ENCODE measurements around the gene HBP1.
A peak's percentile ranks its signal among the peaks of the same experiment; 100 is the strongest.

HBP1 gene

DNA sequence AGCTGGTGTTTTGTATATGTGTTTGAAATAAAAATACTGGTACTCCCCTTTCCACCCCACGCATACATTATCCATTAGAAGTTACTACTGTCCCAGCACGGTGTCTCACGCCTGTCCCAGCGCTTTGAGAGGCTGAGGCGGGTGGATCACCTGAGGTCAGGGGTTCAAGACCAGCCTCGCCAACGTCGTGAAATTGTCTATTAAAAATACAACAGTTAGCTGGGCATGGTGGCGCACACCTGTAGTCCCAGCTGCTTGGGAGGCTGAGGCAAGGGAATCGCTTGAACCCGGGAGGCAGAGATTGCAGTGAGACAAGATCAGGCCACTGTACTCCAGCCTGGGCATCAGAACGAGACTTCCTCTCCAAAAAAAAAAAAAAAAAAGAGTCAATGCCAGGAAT is 2.7 kb downstream of the HBP1 start:
- H3K4me3 ChIP-seq (ENCODE audit: low read length), result no peak overlapping the region
- DNase-seq (ENCODE audit: low read depth), result no peak
- TF ChIP-seq, protein P1, sequence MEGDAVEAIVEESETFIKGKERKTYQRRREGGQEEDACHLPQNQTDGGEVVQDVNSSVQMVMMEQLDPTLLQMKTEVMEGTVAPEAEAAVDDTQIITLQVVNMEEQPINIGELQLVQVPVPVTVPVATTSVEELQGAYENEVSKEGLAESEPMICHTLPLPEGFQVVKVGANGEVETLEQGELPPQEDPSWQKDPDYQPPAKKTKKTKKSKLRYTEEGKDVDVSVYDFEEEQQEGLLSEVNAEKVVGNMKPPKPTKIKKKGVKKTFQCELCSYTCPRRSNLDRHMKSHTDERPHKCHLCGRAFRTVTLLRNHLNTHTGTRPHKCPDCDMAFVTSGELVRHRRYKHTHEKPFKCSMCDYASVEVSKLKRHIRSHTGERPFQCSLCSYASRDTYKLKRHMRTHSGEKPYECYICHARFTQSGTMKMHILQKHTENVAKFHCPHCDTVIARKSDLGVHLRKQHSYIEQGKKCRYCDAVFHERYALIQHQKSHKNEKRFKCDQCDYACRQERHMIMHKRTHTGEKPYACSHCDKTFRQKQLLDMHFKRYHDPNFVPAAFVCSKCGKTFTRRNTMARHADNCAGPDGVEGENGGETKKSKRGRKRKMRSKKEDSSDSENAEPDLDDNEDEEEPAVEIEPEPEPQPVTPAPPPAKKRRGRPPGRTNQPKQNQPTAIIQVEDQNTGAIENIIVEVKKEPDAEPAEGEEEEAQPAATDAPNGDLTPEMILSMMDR (conservative IDR thresholded peaks at IDR 0.05; ENCODE audit: low read length), result no peak

DNA sequence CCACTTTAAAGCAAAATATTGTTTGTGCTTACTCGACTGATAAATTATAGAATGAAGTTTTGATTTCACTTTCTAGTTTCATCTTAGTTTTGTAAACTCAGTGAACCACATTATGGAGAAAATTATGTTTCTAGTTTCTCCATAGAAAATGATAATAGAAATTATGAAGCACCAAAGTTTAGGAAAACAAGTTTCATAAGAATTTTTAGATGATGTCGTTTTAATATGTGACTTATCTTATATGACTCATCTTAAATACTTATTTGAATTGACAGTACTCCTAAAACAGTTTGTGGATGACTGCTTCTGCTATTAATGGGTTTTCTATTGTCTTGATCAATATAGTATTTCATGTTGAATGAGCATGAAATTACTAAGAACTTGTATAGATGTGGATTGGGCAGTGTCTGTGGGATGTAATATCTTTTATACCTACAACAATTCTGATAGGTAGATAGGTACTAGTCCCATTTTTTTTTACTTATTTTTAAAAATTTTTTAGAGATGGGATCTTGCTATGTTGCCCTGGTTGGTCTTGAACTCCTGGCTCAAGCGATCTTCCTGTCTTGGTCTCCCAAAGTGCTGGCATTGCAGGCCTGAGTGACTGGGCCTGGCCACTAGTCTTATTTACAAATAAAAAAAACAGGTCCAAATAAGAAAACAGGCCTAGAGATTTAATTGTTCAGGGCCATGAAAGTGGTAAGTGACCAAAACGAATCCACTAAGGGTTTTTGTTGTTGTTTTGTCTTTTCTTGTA is 3.7 kb downstream of the HBP1 start:
- TF ChIP-seq, protein P1 (conservative IDR thresholded peaks at IDR 0.05; ENCODE audit: low read length), result no peak
- no peak for DNase-seq (ENCODE audit: low read depth)
- no peak overlapping the region for H3K4me3 ChIP-seq (ENCODE audit: low read length)

DNA sequence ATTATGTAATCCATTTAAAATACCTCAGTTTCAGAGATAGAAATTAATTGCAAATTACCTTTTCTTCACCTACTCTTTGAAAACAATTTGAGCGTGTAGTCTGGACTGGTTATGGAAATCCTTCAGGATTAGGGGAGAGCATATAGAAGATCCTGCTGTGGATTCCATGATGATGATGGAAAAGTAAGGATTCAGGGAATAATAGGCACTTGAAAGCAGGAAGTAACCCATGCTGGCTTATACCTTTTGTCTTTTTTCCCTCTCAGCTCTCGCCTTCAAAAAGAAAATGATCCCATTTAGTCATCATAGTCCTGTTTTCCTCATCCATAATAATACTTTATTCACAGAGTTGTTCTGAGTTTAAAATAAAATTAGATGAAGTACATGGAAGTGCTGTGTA is 4.4 kb downstream of the HBP1 start:
- TF ChIP-seq, protein P1 (conservative IDR thresholded peaks at IDR 0.05; ENCODE audit: low read length), result no peak
- no peak for DNase-seq (ENCODE audit: low read depth)
- no peak overlapping the region for H3K4me3 ChIP-seq (ENCODE audit: low read length)

DNA sequence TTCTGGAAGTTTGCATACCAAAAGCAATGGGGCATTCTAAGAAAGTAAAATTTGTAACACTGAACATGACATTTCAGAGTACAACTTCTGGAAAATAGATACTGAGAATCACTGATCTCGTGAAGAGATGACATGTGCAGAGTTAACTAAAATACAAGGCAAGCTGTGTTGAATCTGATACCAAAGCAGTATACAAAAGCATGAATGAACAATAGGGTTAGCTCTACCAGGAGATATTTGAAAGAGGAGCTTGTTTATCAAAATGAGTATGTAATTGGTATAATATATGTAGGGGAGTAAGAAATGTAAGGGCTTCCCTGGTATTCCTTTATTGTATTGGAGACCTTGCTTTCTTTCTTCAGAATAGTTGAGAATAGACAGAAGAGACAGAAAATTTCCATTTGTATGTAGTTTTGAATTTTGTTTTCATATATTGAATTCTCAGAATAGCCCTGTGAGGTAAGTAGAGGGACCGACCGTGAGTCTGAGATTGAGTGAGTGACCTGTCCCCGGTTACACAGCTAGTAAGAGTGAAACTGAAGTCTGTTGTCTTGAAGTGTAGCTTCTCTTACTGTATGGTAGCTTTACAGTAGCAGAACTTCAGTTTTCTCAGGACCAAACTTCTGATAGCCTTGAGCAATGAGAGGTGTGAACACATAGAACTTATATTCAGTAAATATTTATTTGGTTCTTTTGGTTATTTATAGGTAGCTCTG is 5.0 kb downstream of the HBP1 start:
- H3K4me3 ChIP-seq (ENCODE audit: low read length), result no peak overlapping the region
- no peak for DNase-seq (ENCODE audit: low read depth)
- TF ChIP-seq, protein P1 (conservative IDR thresholded peaks at IDR 0.05; ENCODE audit: low read length), result no peak

DNA sequence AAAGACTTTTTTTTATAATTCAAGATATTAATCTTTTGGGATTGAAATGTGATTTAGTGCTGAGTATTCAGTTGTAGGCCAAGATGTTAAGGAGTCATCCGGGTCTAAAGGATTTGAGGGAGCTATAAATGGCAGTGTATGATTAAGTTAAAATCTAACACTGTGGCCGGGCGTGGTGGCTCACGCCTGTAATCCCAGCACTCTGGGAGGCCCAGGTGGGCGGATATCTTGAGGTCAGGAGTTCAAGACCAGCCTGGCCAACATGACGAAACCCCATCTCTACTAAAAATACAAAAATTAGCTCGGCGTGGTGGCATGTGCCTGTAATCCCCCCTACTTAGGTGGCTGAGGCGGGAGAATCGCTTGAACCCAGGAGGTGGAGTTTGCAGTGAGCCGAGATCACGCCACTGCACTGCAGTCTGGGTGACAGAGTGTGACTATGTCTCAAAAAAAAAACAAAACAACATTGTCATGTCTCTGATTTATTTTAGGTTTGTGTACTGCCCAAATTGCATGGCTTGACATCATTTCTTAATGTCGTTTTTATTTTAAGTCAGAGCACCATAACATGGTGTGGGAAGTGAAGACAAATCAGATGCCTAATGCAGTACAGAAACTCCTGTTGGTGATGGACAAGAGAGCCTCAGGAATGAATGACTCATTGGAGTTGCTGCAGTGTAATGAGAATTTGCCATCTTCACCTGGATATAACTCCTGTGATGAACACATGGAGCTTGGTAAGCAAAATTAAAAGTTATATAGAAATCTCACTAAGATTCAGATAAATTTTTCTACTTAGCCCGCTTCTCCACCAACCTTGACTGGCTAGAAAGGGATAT is 10.7 kb downstream of the HBP1 start:
- peak; percentile 49 for DNase-seq (ENCODE audit: low read depth)
- TF ChIP-seq, protein P1 (conservative IDR thresholded peaks at IDR 0.05; ENCODE audit: low read length), result no peak
- H3K4me3 ChIP-seq (ENCODE audit: low read length), result no peak overlapping the region

DNA sequence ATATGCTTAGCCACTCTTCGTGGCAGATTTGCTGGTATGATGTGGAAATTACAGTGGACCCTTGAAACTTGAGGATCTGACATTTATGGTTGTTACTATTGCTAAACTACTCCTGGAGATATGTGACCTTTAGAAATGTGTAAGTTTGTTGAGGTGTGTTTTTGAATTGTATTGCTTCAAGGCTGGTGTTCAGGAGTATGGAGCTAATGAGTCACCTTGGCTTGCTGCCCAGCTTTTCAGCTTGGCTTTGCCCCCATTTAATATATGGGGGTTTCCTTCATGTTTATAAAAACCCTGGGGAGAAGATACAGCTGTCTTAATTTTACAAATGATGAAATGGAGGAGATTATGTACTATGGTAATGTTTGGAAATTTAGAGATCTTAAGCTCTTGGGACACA is 11.6 kb downstream of the HBP1 start:
- TF ChIP-seq, protein P1 (conservative IDR thresholded peaks at IDR 0.05; ENCODE audit: low read length), result no peak
- H3K4me3 ChIP-seq (ENCODE audit: low read length), result no peak overlapping the region
- DNase-seq (ENCODE audit: low read depth), result peak; percentile 50
